Parathyroid adenoma (tissue), 2 donors: Measurements from ENCODE around the gene OPRL1.

Experiments used
- H2AFZ ChIP-seq: fragments of 300-600 bp; sonication (generic); one replicate; pipeline ENCODE4 v1.7.0; 2017; ENCODE audit warnings: antibody characterized with exemption, mild to moderate bottlenecking
- H3K27ac ChIP-seq: fragments of 300-600 bp; sonication (generic); one replicate; pipeline ENCODE4 v1.7.0; 2017
- H3K27me3 ChIP-seq: fragments of 300-600 bp; sonication (generic); one replicate; pipeline ENCODE4 v1.7.0; 2017; ENCODE audit warnings: low read length; ENCODE audit not compliant: control insufficient read depth, insufficient read depth
- H3K36me3 ChIP-seq: fragments of 300-600 bp; sonication (generic); one replicate; pipeline ENCODE4 v1.7.0; 2017; ENCODE audit warnings: low read length; ENCODE audit not compliant: control insufficient read depth, insufficient read depth
- H3K4me1 ChIP-seq: fragments of 300-600 bp; sonication (generic); one replicate; pipeline ENCODE4 v1.7.0; 2017; ENCODE audit warnings: control low read depth
- H3K4me2 ChIP-seq: fragments of 300-600 bp; sonication (generic); one replicate; pipeline ENCODE4 v1.7.0; 2017; ENCODE audit warnings: low read length
- H3K4me3 ChIP-seq: fragments of 300-600 bp; sonication (generic); one replicate; pipeline ENCODE4 v1.7.0; 2017; ENCODE audit warnings: low read depth, low read length
- H3K79me2 ChIP-seq: fragments of 300-600 bp; sonication (generic); one replicate; pipeline ENCODE4 v1.7.0; 2017; ENCODE audit warnings: control low read depth
- H3K9ac ChIP-seq: fragments of 300-600 bp; sonication (generic); one replicate; pipeline ENCODE4 v1.7.0; 2017; ENCODE audit warnings: mild to moderate bottlenecking
- H3K9me3 ChIP-seq: fragments of 300-600 bp; sonication (generic); one replicate; pipeline ENCODE4 v1.7.0; 2017; ENCODE audit warnings: low read length; ENCODE audit not compliant: control insufficient read depth
- TF ChIP-seq, protein P1 (sequence below): fragments of 300-600 bp; sonication (generic); IDR thresholded peaks from one replicate; pipeline ENCODE4 v1.7.0; 2017; ENCODE audit warnings: antibody characterized with exemption, mild to moderate bottlenecking
- donor health status: primary hyperparathyroidism.

Gene OPRL1

DNA sequence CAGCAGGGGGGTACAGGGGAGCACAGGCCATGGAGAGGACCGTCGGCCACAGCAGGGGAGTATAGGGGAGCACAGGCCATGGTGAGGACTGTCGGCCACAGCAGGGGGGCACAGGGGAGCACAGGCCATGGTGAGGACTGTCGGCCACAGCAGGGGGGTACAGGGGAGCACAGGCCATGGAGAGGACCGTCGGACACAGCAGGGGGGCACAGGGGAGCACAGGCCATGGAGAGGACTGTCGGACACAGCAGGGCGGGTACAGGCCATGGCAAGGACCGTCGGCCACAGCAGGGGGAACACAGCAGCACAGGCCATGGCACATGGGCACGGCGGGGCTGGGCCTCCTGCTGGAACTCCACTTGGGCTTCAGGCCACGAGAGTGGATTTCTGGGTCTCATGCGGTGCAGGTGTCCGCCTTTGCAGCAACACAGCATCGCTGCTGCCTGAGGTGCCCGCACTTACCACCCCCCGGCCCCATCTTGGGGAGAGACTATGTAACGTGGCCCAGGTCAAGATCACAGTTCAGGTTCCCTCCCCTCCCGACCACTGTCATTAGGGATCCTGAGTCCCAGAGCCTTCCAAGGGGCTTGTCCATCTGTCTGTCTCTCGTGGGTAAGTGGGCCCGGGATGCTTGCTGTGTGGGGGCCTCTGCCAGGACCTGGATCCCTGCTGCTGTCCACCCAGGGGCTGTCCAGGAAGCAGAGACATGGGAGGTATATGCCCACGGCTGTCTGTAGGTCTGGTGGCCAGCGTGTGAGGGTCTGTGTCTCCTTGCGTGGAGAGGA lies 25.0 kb downstream of the OPRL1 start:
- Histone ChIP-seq H3K27ac (no peak overlapping the region), H3K9me3 (no peaks in the 10 kb centered on the region), H3K9ac (no peak overlapping the region), H3K79me2 (peaks cover 22% of the 10 kb centered on the region), H2AFZ (no peak overlapping the region), H3K36me3 (no peaks in the 10 kb centered on the region), H3K4me3 (no peak overlapping the region), H3K4me1 (peaks cover 26% of the 10 kb centered on the region), H3K27me3 (no peaks in the 10 kb centered on the region), H3K4me2 (no peak overlapping the region)
- TF ChIP-seq, protein P1, sequence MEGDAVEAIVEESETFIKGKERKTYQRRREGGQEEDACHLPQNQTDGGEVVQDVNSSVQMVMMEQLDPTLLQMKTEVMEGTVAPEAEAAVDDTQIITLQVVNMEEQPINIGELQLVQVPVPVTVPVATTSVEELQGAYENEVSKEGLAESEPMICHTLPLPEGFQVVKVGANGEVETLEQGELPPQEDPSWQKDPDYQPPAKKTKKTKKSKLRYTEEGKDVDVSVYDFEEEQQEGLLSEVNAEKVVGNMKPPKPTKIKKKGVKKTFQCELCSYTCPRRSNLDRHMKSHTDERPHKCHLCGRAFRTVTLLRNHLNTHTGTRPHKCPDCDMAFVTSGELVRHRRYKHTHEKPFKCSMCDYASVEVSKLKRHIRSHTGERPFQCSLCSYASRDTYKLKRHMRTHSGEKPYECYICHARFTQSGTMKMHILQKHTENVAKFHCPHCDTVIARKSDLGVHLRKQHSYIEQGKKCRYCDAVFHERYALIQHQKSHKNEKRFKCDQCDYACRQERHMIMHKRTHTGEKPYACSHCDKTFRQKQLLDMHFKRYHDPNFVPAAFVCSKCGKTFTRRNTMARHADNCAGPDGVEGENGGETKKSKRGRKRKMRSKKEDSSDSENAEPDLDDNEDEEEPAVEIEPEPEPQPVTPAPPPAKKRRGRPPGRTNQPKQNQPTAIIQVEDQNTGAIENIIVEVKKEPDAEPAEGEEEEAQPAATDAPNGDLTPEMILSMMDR: no peak

DNA sequence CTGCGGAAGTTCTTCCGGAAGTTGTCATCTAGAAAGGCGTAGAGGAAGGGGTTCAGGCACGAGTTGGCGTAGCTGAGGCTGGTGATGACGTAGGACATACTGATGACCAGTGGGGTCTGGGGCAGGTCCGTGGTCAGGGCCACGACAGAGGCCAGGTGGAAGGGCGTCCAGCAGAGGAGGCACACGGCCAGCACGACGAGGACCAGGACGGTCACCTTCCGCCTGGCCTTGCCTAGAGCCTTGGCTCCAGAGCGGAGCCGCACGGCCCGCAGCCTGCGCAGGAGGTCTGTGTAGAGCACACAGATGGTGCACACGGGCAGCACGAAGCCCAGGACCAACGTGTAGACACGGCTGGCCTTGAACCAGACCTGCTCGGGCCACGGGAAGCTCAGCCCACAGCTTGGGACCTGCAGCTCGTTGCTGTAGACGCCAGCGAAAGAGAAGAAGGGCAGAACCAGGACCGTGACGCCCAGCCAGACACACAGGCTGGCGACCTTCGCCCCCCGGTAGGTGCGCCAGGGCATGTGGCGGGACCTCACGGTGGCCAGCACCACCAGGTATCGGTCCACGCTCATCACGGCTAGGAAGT lies 26.1 kb downstream of the OPRL1 start:
- no peak overlapping the region for H3K4me2 ChIP-seq
- peaks cover 22% of the 10 kb centered on the region for H3K79me2 ChIP-seq
- no peak overlapping the region for H3K9ac ChIP-seq
- no peak overlapping the region for H3K27ac ChIP-seq
- no peak overlapping the region for H3K4me3 ChIP-seq
- no peaks in the 10 kb centered on the region for H3K9me3 ChIP-seq
- H3K4me1 ChIP-seq: peaks cover 28% of the 10 kb centered on the region
- H2AFZ ChIP-seq: no peak overlapping the region
- TF ChIP-seq, protein P1: no peak
- no peaks in the 10 kb centered on the region for H3K36me3 ChIP-seq
- no peaks in the 10 kb centered on the region for H3K27me3 ChIP-seq

DNA sequence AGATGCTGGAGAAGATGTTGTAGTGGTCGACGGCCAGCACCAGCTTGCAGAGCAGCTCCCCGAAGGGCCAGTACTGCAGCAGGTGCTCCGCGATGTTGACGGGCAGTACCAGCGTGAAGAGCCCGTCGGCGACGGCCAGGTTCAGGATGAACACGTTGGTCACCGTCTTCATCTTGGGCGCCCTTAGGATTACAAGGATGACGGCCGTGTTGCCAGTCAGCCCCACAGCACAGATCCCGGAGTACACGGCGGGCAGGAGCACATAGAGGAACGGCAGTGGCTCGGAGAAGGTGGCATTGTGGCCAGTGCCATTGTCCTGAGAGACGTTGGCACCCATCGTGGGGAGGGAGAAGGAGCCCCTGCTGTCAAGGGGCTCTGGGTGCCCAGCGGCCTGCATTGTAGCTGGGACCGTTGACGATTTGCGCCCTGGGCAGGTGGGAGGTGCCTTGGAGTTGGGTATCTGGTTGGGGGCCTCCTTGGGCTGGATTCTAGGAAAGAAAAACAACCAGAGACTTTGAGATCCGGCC lies 26.6 kb downstream of the OPRL1 start:
- Histone ChIP-seq H3K79me2 (peaks cover 24% of the 10 kb centered on the region), H3K4me2 (no peak overlapping the region)
- TF ChIP-seq, protein P1: no peak

DNA sequence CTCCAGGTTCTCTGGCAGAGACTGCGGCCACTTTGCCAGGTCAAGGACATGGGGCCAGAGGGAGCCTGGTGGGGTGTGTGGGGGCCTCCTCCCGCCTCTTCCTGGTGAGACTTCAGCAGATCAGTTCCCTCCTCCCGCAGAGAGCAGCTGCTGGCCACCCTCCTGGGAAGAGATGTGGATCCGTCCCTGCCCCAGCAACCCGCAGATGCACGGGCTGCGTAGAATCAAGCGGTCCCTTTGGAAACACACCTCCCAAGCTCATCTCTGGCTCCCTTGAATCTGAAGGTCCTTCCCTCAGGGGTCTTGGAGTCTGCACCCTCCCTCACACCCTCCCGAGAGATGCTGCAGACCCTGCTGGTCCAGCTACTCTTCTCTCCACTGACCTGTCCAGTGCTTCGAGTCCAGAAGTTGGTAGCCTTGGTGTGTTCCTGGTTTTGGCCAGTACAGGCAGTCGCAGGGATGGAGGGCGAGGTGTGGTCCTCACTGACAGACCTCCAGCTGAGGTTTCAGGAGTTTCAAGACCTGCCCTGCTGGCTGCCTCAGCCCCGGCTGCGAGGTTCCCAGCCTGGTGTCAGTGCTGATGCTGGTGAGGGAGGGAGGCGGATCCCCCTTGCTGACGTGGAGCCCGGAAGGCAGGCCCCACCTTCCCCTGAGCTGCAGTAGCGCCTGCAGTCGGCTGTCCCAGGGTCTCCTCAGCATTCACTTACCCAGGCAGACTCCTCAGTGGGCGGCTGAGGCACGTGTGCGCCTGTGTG lies 27.3 kb downstream of the OPRL1 start, which contains the start of gene NPBWR2:
Gene NPBWR2 (minus strand): TSS at position 585 of the 755 bp plus-strand sequence. CDS start 734 bp downstream, outside the sequence.
- H3K4me2 ChIP-seq: no peak within 1 kb of the TSS
- peaks cover 26% of the 10 kb centered on the region for H3K4me1 ChIP-seq
- TF ChIP-seq, protein P1: no peak
- no peak within 1 kb of the TSS for H3K27ac ChIP-seq
- peaks cover 22% of the 10 kb centered on the region for H3K79me2 ChIP-seq
- H3K9ac ChIP-seq: no peak within 1 kb of the TSS
- H3K27me3 ChIP-seq: no peaks in the 10 kb centered on the region
- no peaks in the 10 kb centered on the region for H3K36me3 ChIP-seq
- no peak within 1 kb of the TSS for H2AFZ ChIP-seq
- H3K4me3 ChIP-seq: no peak within 1 kb of the TSS
- no peaks in the 10 kb centered on the region for H3K9me3 ChIP-seq

More for the DNA sequence above, 26.6 kb downstream of the OPRL1 start:
- Histone ChIP-seq H2AFZ (no peak overlapping the region), H3K27ac (no peak overlapping the region), H3K4me3 (no peak overlapping the region), H3K9ac (no peak overlapping the region), H3K9me3 (no peaks in the 10 kb centered on the region), H3K36me3 (no peaks in the 10 kb centered on the region), H3K27me3 (no peaks in the 10 kb centered on the region), H3K4me1 (peaks cover 26% of the 10 kb centered on the region)
